Large intestine (tissue), 3 donors: ENCODE measurements around the gene UGT2B15. TPM values are rescaled to one million over a fixed set of nuclear protein-coding genes. Genes with fewer than 3 reads are reported as not detected.
"Not testable (repeated sequence)": the region's sequence is repeated elsewhere in the genome, so short reads cannot be mapped to it uniquely, and the experiment has no call there.

Experiments used
- DNase-seq, 2 donors: peaks; one replicate each; pipeline versions ENCODE4 v3.0.0 to v3.0.0-alpha.2; 2013
- H3K27ac ChIP-seq: one replicate; pipeline ENCODE4 v1.5.1; 2013; ENCODE audit warnings: low read length
- H3K27me3 ChIP-seq: 2 replicates; pipeline ENCODE4 v1.6.1; 2013; ENCODE audit warnings: low read length; ENCODE audit not compliant: control insufficient read depth, insufficient read depth
- H3K36me3 ChIP-seq: 2 replicates; pipeline ENCODE4 v1.6.1; 2013; ENCODE audit warnings: low read length; ENCODE audit not compliant: control insufficient read depth, insufficient read depth
- H3K4me1 ChIP-seq: one replicate; pipeline ENCODE4 v1.6.1; 2013; ENCODE audit warnings: low read length; ENCODE audit not compliant: control insufficient read depth, insufficient read depth
- H3K4me3 ChIP-seq: one replicate; pipeline ENCODE4 v1.5.1; 2013; ENCODE audit warnings: low read length
- H3K9me3 ChIP-seq: one replicate; pipeline ENCODE4 v1.6.1; 2013; ENCODE audit warnings: mild to moderate bottlenecking, low read depth, low read length, moderate library complexity; ENCODE audit not compliant: control insufficient read depth
- WGBS: methylation state at CpG from one replicate; pipeline ENCODE4 v1.1.5; 2013; ENCODE audit warnings: low lambda C conversion rate; ENCODE audit not compliant: insufficient coverage; 5-methylcytosine and 5-hydroxymethylcytosine counted together
- polyA plus RNA-seq: library from polyadenylated mRNA; unstranded; fragments of 120-200 nt; gene quantifications from one replicate; pipeline ENCODE4 v1.2.1, GENCODE V29; 2013

UGT2B15 gene
- polyA plus RNA-seq, 1 donor, result 29.6 TPM

GRCh38 chr4:68691186-68691585 lies 20.7 kb upstream of the UGT2B15 start:
- WGBS, result 100% methylated on average over 1 of the region's 3 CpGs
- H3K4me1 ChIP-seq, result no peaks in the 10 kb centered on the region
- no peak for DNase-seq
- H3K36me3 ChIP-seq, result no peaks in the 10 kb centered on the region
- peaks cover 11% of the 10 kb centered on the region for H3K9me3 ChIP-seq
- no peak overlapping the region for H3K4me3 ChIP-seq
- no peaks in the 10 kb centered on the region for H3K27me3 ChIP-seq
- no peak overlapping the region for H3K27ac ChIP-seq

GRCh38 chr4:68683034-68683433 lies 12.6 kb upstream of the UGT2B15 start:
- no peak overlapping the region for H3K27ac ChIP-seq
- no peaks in the 10 kb centered on the region for H3K4me1 ChIP-seq
- no CpG with 5 or more reads among the region's 5 CpGs for WGBS
- H3K9me3 ChIP-seq, result no peaks in the 10 kb centered on the region
- H3K27me3 ChIP-seq, result no peaks in the 10 kb centered on the region
- no peak for DNase-seq
- H3K4me3 ChIP-seq, result no peak overlapping the region
- no peaks in the 10 kb centered on the region for H3K36me3 ChIP-seq

GRCh38 chr4:68681298-68681697 lies 10.8 kb upstream of the UGT2B15 start:
- not testable (repeated sequence) for H3K36me3 ChIP-seq, DNase-seq, H3K27ac ChIP-seq, H3K9me3 ChIP-seq, H3K4me3 ChIP-seq, H3K27me3 ChIP-seq, H3K4me1 ChIP-seq
- 100% methylated on average over 1 of the region's 3 CpGs for WGBS

- no CpG with 5 or more reads among the region's 7 CpGs for WGBS
- Histone ChIP-seq H3K36me3 (no peaks in the 10 kb centered on the region), H3K27me3 (no peaks in the 10 kb centered on the region), H3K4me3 (no peak overlapping the region), H3K9me3 (no peaks in the 10 kb centered on the region), H3K27ac (no peak overlapping the region), H3K4me1 (no peaks in the 10 kb centered on the region)
- DNase-seq, result no peak
Measured at GRCh38 chr4:68673143-68673542, 2.7 kb upstream of the UGT2B15 start.

- not testable (repeated sequence) for H3K4me3 ChIP-seq, H3K4me1 ChIP-seq, H3K27ac ChIP-seq, H3K27me3 ChIP-seq, H3K36me3 ChIP-seq, H3K9me3 ChIP-seq, DNase-seq
Measured at GRCh38 chr4:68671217-68671616, 765 bp upstream of the UGT2B15 start.

- H3K27me3 ChIP-seq, DNase-seq, H3K9me3 ChIP-seq, H3K4me3 ChIP-seq, H3K4me1 ChIP-seq, H3K27ac ChIP-seq, H3K36me3 ChIP-seq: not testable (repeated sequence)
Measured at GRCh38 chr4:68668537-68669163, 1.8 kb downstream of the UGT2B15 start.

GRCh38 chr4:68667551-68667950 lies 2.9 kb downstream of the UGT2B15 start:
- not testable (repeated sequence) for H3K36me3 ChIP-seq, H3K4me1 ChIP-seq, H3K4me3 ChIP-seq, H3K27ac ChIP-seq, H3K27me3 ChIP-seq, H3K9me3 ChIP-seq, DNase-seq

- not testable (repeated sequence) for H3K27me3 ChIP-seq, H3K9me3 ChIP-seq, DNase-seq, H3K27ac ChIP-seq, H3K4me3 ChIP-seq, H3K36me3 ChIP-seq, H3K4me1 ChIP-seq
- WGBS, result no CpG with 5 or more reads among the region's 3 CpGs
Measured at GRCh38 chr4:68664721-68665120, 5.7 kb downstream of the UGT2B15 start.

GRCh38 chr4:68662836-68663574 lies 7.4 kb downstream of the UGT2B15 start:
- not testable (repeated sequence) for H3K27me3 ChIP-seq, H3K4me3 ChIP-seq, H3K27ac ChIP-seq, H3K4me1 ChIP-seq, H3K36me3 ChIP-seq, DNase-seq, H3K9me3 ChIP-seq
- WGBS, result no CpG with 5 or more reads among the region's 1 CpG

- Histone ChIP-seq H3K9me3 (no peaks in the 10 kb centered on the region), H3K27ac (peak overlapping the region; percentile 30)
Measured at GRCh38 chr4:68658672-68659071, 11.8 kb downstream of the UGT2B15 start.

GRCh38 chr4:68657022-68657594 lies 13.3 kb downstream of the UGT2B15 start:
- H3K36me3 ChIP-seq, H3K4me3 ChIP-seq, H3K27me3 ChIP-seq, H3K9me3 ChIP-seq, DNase-seq: not testable (repeated sequence)
- peak overlapping the region; percentile 39 for H3K27ac ChIP-seq
- peaks cover 17% of the 10 kb centered on the region for H3K4me1 ChIP-seq

More at GRCh38 chr4:68658672-68659071, 11.8 kb downstream of the UGT2B15 start:
- H3K27me3 ChIP-seq, result no peaks in the 10 kb centered on the region
- H3K4me3 ChIP-seq, result no peak overlapping the region
- H3K36me3 ChIP-seq, result no peaks in the 10 kb centered on the region
- peak in 1 of 2 donors; percentile 34 for DNase-seq
- H3K4me1 ChIP-seq, result peaks cover 17% of the 10 kb centered on the region
